ENCODE results near the gene SLC4A2.

The SLC4A2 gene

GRCh38 chr7:151065516-151065915, 6.1 kb downstream of the SLC4A2 start:
- DNase-seq, result no peak

DNA sequence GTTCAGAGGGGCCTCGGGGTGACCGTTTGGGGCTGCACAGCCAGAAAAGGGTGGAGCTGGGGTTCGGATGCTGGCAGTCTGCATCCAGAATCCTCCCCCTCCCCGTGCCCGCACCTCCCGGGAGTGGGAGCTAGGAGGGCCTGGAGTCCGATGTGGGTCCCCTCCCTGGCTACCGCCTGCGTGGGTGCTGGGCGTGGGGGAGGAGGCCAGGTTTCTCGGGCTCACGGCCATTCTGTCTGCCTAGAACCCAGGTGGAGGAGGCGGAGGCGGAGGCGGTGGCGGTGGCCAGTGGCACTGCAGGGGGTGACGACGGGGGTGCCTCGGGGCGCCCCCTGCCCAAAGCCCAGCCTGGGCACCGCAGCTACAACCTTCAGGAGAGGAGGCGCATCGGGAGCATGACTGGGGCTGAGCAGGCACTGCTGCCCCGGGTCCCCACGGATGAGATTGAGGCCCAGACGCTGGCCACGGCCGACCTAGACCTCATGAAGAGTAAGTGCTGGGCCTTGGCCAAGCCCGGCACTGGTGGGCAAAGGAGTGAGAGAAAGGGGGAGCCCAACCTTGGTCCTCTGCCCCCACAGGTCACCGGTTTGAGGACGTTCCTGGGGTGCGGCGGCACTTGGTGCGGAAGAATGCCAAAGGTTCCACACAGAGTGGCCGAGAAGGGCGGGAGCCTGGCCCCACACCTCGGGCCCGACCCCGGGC, 7.0 kb downstream of the SLC4A2 start:
- DNase-seq, result no peak

DNA sequence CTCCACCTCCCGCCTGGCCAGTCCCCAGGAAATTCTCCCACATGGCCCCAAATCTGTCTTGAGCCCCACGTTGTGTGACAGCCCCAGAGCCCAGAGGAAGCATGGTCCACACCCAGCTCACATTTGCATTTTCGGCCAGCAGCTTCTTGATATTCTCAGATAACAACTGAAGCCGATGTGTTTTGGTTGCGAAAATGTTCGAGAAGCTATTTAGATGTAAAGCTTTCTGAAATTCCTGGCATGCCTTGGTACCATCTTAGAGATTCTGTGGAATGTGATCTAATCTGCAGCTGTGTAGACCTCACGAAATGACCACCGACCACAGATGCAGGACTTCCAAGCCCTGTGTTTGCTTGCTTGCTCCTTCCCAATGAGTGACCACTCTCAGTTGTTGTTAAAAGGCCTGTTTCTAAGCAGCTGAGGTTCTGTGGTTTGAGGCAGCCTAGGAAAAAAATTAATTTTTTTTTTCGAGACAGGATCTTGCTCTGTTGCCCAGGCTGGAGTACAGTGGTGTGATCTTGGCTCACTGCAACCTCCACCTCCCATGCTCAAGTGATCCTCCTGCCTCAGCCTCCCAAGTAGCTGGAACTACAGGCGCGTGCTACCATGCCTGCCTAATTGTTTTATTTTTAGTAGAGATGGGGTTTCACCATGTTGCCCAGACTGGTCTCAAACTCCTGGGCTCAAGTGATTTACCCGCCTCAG, 8.8 kb downstream of the SLC4A2 start:
- DNase-seq, result no peak

GRCh38 chr7:151069841-151070573, 10.6 kb downstream of the SLC4A2 start:
- no peak for DNase-seq

DNA sequence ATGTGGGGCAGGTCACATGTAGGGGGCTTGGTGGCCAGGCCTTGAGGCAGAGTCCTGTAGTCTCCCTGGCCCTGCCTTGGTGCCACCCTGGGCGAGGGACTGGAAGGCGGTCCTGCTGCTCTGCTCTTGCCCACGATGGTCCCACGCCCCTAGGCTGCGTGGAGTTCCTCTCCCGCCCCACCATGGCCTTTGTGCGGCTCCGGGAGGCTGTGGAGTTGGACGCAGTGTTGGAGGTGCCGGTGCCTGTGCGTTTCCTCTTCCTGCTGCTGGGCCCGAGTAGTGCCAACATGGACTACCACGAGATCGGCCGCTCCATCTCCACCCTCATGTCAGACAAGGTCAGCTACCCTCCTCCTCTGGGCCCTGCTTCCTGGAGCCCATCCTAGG, 11.2 kb downstream of the SLC4A2 start:
- DNase-seq, result no peak

GRCh38 chr7:151071032-151071866, 11.9 kb downstream of the SLC4A2 start:
- DNase-seq, result no peak

DNA sequence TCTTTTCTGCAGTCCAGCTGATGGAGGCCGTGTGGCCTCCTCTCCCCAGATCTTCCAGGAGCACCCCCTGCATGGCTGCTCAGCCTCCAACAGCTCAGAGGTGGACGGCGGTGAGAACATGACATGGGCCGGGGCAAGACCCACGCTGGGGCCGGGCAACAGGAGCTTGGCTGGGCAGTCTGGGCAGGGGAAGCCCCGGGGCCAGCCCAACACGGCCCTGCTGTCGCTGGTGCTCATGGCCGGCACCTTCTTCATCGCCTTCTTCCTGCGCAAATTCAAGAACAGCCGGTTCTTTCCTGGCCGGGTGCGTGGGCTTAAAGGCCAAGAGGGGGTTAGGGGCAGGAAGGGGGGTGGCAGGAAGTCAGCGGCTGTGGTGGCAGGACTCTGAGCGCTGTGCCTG, 14.6 kb downstream of the SLC4A2 start:
- no peak for DNase-seq

DNA sequence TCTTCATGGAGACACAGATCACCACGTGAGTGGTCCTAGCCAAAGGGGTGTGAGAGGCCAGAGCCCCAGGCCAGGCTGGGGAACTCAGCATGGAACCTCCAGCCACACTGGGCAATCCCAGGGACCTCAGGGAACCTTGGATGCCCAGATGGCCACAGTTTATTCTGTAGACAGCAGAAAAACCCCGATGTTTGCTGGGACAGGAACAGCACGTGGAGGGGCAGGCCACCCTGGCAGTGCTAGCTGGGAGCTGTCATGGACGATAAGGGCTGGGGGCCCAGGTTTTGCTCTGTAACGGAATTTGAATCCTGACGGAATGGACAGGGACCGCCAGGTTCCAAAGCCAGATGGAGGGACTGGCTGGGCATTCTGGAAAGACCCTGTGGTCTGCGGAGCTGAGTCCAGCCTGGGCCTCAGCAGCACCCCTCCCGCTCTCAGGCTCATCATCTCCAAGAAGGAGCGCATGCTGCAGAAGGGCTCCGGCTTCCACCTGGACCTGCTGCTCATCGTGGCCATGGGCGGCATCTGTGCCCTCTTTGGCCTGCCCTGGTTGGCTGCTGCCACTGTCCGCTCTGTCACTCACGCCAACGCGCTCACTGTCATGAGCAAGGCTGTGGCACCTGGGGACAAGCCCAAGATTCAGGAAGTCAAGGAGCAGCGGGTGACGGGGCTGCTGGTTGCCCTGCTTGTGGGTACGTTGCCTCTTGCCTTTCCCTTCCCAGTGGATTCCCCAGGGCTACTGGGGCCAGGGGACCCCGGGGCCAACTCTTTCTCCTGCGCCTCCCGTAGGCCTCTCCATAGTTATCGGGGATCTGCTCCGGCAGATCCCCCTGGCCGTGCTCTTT, 15.7 kb downstream of the SLC4A2 start:
- DNase-seq, result no peak

- DNase-seq, result no peak
Measured at GRCh38 chr7:151075662-151075971, 16.2 kb downstream of the SLC4A2 start.

DNA sequence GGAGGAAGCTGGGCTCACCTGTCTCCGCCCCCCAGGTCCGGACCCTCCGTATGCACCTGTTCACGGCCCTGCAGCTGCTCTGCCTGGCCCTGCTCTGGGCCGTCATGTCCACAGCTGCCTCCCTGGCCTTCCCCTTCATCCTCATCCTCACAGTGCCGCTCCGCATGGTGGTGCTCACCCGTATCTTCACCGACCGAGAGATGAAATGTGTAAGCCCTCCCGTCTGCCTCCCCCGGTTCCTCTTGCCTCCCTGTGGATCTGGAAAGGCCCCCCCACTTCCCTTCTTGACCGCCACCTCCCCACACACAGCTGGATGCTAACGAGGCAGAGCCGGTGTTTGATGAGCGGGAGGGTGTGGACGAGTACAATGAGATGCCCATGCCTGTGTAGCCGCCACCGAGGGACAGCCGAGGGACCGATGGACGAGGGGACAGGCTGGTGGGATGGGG, 16.6 kb downstream of the SLC4A2 start:
- no peak for DNase-seq

DNA sequence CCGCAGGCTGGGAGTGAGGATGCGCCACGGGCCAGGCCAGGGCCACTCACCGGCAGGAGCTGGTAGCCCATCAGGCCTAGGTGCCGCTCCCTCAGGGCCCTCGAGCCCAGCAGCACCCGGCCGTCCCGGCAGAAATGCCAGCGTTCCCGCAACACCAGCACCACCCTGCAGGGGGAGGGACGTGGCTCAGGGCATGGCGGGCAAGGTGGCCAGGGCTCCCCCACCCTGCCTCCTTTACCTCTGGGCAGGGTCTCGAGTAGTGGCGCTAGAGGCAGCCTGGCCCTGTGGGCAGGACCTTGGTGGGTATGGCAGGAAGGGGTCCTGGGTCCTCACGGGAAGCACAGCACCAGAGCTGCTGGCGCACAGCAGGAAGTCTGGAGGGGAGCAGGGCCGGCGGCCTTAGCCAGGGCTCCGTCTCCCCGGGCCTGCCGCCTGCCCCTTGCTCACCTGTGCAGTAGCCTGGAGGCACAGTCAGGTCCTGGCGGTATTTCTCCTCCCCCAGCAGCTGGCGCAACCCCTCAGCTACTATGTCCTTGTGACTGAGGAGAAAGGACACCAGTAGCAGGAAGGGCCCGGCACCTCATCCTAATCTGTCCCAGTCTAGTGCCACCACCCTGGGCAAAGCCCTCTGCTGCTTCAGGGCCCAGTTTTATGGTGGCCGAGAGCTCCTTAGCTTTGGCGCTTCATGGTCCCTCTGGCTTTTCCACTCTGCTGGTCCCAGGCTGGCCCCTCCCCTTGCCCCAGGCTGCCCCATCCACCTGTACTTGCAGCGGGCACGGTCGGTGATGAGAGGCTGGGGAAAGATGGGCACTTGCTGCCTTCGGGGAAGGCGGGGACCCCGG, 17.7 kb downstream of the SLC4A2 start:
- DNase-seq, result no peak

DNA sequence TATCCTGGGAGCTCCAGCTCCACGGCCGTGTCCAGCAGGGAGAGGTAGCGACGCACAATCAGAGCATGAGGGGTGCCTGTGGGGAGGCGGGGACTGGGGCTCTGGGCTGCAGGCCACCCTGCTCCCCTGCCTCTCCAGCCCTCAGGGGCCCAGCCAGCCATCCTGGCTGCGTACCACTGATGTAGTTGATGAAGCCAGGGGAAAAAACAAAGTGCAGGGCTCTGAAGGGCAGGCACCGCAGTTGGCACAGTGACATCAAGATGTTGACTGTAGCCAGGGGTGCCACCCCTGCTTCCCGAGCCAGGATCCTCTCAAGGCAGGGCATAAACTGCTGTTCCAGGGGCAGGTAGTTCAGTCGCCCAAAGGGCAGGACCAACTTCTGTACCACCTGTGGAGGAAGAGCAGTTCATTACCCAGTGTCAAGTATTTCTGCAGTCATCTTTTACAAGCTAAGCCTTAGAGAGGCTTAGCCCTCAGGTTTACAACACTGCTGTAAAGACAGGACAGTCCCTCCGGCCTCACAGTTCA, 18.4 kb downstream of the SLC4A2 start:
- no peak for DNase-seq

GRCh38 chr7:151078233-151079040, 19.0 kb downstream of the SLC4A2 start:
- DNase-seq, result no peak

GRCh38 chr7:151079199-151079910, 20.0 kb downstream of the SLC4A2 start:
- DNase-seq, result no peak

DNA sequence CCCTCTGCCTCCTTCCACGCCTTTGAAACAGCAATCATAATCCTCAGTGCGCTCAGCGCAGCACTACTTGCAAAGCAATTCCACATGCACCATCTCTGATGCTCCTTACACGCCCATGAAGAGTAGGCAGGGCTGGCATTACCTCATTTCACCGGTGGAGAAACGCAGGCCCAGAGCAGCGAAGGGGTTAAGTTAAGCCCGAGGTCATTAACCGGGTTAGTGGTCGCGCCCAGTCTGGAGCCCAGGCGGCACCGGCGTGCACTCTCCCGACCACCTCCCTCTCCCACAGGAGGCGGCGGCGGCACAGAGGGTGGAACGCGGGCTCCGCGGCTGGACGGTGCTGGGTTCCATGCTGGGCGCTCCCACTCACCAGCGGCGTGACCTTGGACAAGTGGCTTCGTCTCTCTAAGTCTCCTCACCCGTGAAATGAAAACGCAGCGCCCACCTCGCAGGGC, 20.7 kb downstream of the SLC4A2 start:
- DNase-seq, result peak; percentile 33

DNA sequence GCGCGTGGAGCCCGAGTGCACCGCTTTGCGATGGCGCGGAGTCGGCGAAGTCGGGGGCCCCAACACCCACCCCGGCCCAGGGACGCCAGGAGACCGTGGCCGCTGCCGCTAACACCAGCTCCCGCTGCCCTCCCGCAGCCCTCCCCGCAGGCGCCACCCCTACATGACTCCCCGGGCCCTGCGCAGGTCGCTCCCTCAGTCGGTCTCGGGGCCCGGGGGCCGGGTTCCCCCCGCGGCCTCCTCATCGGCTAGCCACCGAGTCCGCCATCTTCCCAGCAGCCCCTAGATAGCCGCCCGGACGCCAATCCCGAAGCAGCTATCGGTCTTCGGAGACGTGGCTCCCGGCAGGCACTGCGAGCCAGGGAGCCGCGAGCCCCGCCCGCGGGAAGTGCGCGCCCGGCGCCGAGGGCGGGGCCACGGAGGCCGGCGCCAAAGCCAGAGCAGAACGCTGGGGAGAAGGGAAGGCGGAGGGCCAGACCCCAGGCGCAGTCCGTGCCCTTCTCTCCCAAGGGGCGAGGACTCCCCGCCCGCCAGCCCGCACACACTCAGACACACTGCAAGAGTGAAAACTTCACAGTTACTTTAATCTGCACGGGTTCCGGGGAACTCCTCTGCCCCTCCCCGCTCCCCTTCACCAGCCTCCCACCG, 21.3 kb downstream of the SLC4A2 start, which contains the start of gene FASTK:
FASTK (minus strand) TSS at position 288 of the 648 bp plus-strand sequence; CDS start at position 245, 43 bp downstream.
- peak; percentile 94 for DNase-seq

DNA sequence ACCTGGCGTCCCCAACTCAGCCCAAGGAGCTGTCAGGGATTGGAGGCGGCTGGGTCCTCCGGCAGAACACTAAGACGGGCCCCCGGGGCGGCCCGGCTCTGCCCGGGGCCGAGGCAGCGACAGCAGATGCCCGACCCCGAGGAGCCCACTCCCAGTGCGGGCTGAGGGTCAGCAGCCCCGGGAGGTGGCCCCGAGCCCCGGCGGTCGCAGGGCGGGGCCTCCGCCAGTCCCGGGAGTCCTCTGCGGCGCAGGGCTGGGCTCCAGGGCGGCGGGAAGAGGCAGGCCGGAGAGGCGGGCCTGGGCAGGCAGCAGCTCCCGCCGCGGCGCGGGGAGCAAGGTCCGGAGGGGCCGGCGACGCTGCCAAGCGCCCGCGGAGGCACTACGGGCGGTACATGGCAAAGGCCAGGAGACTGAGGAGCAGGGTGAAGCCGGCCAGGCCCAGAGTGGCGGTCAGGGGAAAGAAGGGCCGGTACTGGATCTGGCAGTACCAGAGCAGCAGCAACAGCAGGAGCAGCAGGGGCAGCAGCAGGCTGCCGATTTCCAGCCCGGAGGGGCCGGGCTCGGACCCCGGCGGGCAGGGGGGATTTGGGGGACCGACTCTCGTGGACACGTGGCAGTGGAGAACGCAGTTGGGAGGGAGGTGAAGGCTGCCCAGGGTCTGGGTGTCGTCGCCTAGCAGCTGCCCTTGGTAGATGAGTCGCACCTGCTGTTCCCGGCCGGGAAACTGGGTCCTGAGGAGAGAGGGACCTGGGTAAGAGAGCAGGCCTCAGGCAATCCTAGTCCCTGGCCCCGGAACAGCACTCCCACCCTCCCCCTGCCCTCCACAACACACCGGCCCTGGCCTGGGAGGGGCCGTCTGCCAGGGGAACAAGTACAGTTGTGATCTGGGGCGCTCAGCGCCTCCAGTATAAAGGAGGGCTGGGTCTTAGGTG, 22.0 kb downstream of the SLC4A2 start:
- no peak for DNase-seq

Measured in activated CD4-positive, alpha-beta T cell treated with anti-CD3 and anti-CD28 coated beads, Interleukin-2, Interleukin-6, amounts not matched to agents 100 ng/mL and 50 ng/mL, durations not matched to agents 16 hours and 8 hours (primary cell).